HUDEP-2 (cell line): ENCODE measurements around the gene AXIN2.

ENCODE experiments used
- DNase-seq, 76 experiments: peaks; one replicate each; lab custom pipeline; 2025; ENCODE audit not compliant: unreplicated experiment in 76 of 76; lab: John Stamatoyannopoulos, UW

The AXIN2 gene

GRCh38 chr17:65554553-65555223 is 6.8 kb downstream of the AXIN2 start:
- no peak for DNase-seq

GRCh38 chr17:65553646-65554552 is 7.5 kb downstream of the AXIN2 start:
- no peak for DNase-seq

GRCh38 chr17:65553009-65553645 is 8.3 kb downstream of the AXIN2 start:
- no peak for DNase-seq

- DNase-seq: no peak
Measured at GRCh38 chr17:65552214-65552613, 9.2 kb downstream of the AXIN2 start.

GRCh38 chr17:65551267-65552040 is 10.0 kb downstream of the AXIN2 start:
- no peak for DNase-seq

- DNase-seq: no peak
Measured at GRCh38 chr17:65550758-65551157, 10.7 kb downstream of the AXIN2 start.

GRCh38 chr17:65550075-65550662 is 11.3 kb downstream of the AXIN2 start:
- no peak for DNase-seq

- DNase-seq: no peak
Measured at GRCh38 chr17:65548269-65548969, 13.0 kb downstream of the AXIN2 start.

GRCh38 chr17:65547253-65547670 is 14.2 kb downstream of the AXIN2 start:
- no peak for DNase-seq

- DNase-seq: no peak
Measured at GRCh38 chr17:65546579-65546978, 14.9 kb downstream of the AXIN2 start.

- DNase-seq: no peak
Measured at GRCh38 chr17:65545705-65546523, 15.5 kb downstream of the AXIN2 start.

- no peak for DNase-seq
Measured at GRCh38 chr17:65544672-65545071, 16.8 kb downstream of the AXIN2 start.

GRCh38 chr17:65542610-65543009 is 18.8 kb downstream of the AXIN2 start:
- no peak for DNase-seq

GRCh38 chr17:65542067-65542466 is 19.4 kb downstream of the AXIN2 start:
- DNase-seq: no peak

GRCh38 chr17:65541453-65541852 is 20.0 kb downstream of the AXIN2 start:
- no peak for DNase-seq

GRCh38 chr17:65539630-65540266 is 21.7 kb downstream of the AXIN2 start:
- no peak for DNase-seq

GRCh38 chr17:65538675-65539529 is 22.5 kb downstream of the AXIN2 start:
- DNase-seq: no peak
